Mammary epithelial cell (primary cell): ENCODE data around the gene FIZ1.

ENCODE experiments used
- CTCF ChIP-seq, 2 donors: IDR thresholded peaks in 1 of 2; conservative IDR thresholded peaks in 1 of 2; 2 replicates each; pipeline ENCODE4 v1.5.1; 2011 to 2012; ENCODE audit warnings: inconsistent platforms in 2 of 2, low read length in 2 of 2, mild to moderate bottlenecking in 2 of 2, control low read depth in 1 of 2, low read depth in 1 of 2; ENCODE audit not compliant: insufficient read depth in 1 of 2; ENCODE audit errors: extremely low read depth in 1 of 2
- EZH2 ChIP-seq: IDR thresholded peaks from 2 replicates; pipeline ENCODE4 v1.6.1; 2012; ENCODE audit warnings: low read length, inconsistent platforms, borderline replicate concordance

GRCh38 chr19:55596304-55596703, 3.0 kb downstream of the FIZ1 start:
- TF ChIP-seq CTCF (conservative IDR thresholded peaks at IDR 0.05 in 1 of 2, IDR thresholded peaks at IDR 0.05 in 1 of 2; ENCODE audit: extremely low read depth in 1 of 2, insufficient read depth in 1 of 2, low read depth in 1 of 2, low read length in 2 of 2) = no peak
- no peak for TF ChIP-seq EZH2
